Liver (tissue), 9 donors: ENCODE results near the gene CREB3L1. TPM values are rescaled to one million over a fixed set of nuclear protein-coding genes. Genes with fewer than 3 reads are reported as not detected.

Source experiments
- DNase-seq: peaks from one replicate; pipeline ENCODE4 v3.0.0-alpha.2; 2017; ENCODE audit warnings: low spot score
- H3K27ac ChIP-seq, 2 donors: one replicate each; pipeline ENCODE4 v1.7.0; 2013; ENCODE audit warnings: inconsistent platforms in 2 of 2, low read length in 2 of 2, control low read depth in 1 of 2, low read depth in 1 of 2, mild to moderate bottlenecking in 1 of 2
- H3K27me3 ChIP-seq, 4 donors: one replicate each; pipeline versions ENCODE4 v1.6.1 to v1.7.0; 2013; ENCODE audit warnings: low read length in 3 of 4, inconsistent platforms in 1 of 4, mild to moderate bottlenecking in 1 of 4, moderate library complexity in 1 of 4; ENCODE audit not compliant: control insufficient read depth in 4 of 4, insufficient read depth in 4 of 4
- H3K36me3 ChIP-seq, 4 donors: one replicate each; pipeline versions ENCODE4 v1.6.1 to v1.7.0; 2013; ENCODE audit warnings: low read length in 3 of 4, mild to moderate bottlenecking in 3 of 4, low read depth in 1 of 4, moderate library complexity in 1 of 4; ENCODE audit not compliant: control insufficient read depth in 4 of 4, insufficient read depth in 3 of 4
- H3K4me1 ChIP-seq, 4 donors: one replicate each; pipeline versions ENCODE4 v1.6.1 to v1.7.0; 2013; ENCODE audit warnings: low read length in 3 of 4, mild to moderate bottlenecking in 3 of 4, moderate library complexity in 1 of 4; ENCODE audit not compliant: control insufficient read depth in 4 of 4, insufficient read depth in 4 of 4
- H3K4me3 ChIP-seq, 3 donors: one replicate each; pipeline versions ENCODE4 v1.6.1 to v1.7.0; 2013; ENCODE audit warnings: low read length in 3 of 3, control low read depth in 1 of 3, low read depth in 1 of 3, mild to moderate bottlenecking in 1 of 3
- H3K9ac ChIP-seq, 2 donors: one replicate each; pipeline ENCODE4 v1.7.0; 2013; ENCODE audit warnings: low read length in 2 of 2, mild to moderate bottlenecking in 2 of 2, moderate library complexity in 2 of 2, control low read depth in 1 of 2, low read depth in 1 of 2
- H3K9me3 ChIP-seq, 4 donors: one replicate each; pipeline versions ENCODE4 v1.6.1 to v1.7.0; 2013; ENCODE audit warnings: low read length in 3 of 4; ENCODE audit not compliant: control insufficient read depth in 4 of 4
- ATF3 ChIP-seq: IDR thresholded peaks from 2 replicates; pipeline ENCODE4 v1.6.1; 2016; ENCODE audit warnings: antibody characterized with exemption
- CTCF ChIP-seq: fragments of 150-350 bp; IDR thresholded peaks from 2 replicates; pipeline ENCODE4 v1.5.1; 2017; ENCODE audit warnings: improper control_type of control experiment, low read depth, low read length; ENCODE audit not compliant: missing input control
- EGR1 ChIP-seq, 2 donors: IDR thresholded peaks; 2 replicates each; pipeline ENCODE4 v1.6.1; 2016 to 2018; ENCODE audit warnings: antibody characterized with exemption in 2 of 2, low read depth in 2 of 2
- FOXA1 ChIP-seq: IDR thresholded peaks from 2 replicates; pipeline ENCODE4 v1.6.1; 2016; ENCODE audit warnings: antibody characterized with exemption
- FOXA2 ChIP-seq: IDR thresholded peaks from 2 replicates; pipeline ENCODE4 v1.6.1; 2016; ENCODE audit warnings: antibody characterized with exemption
- GABPA ChIP-seq, 2 donors: IDR thresholded peaks in 1 of 2; conservative IDR thresholded peaks in 1 of 2; 2 replicates each; pipeline ENCODE4 v1.6.1; 2016; ENCODE audit warnings: antibody characterized with exemption in 2 of 2, mild to moderate bottlenecking in 1 of 2, moderate library complexity in 1 of 2
- HNF4A ChIP-seq, 2 donors: conservative IDR thresholded peaks; 2 replicates each; pipeline ENCODE4 v1.6.1; 2016; ENCODE audit warnings: antibody characterized with exemption in 2 of 2, mild to moderate bottlenecking in 2 of 2
- HNF4G ChIP-seq: IDR thresholded peaks from 2 replicates; pipeline ENCODE4 v1.6.1; 2016; ENCODE audit warnings: antibody characterized with exemption
- JUND ChIP-seq, 2 donors: IDR thresholded peaks; 2 replicates each; pipeline ENCODE4 v1.6.1; 2016; ENCODE audit warnings: antibody characterized with exemption in 2 of 2
- NR2F2 ChIP-seq: IDR thresholded peaks from 2 replicates; pipeline ENCODE4 v1.6.1; 2016; ENCODE audit warnings: antibody characterized with exemption
- RAD21 ChIP-seq, 2 donors: IDR thresholded peaks; 2 replicates each; pipeline ENCODE4 v1.6.1; 2016; ENCODE audit warnings: antibody characterized with exemption in 2 of 2, mild to moderate bottlenecking in 2 of 2
- RXRA ChIP-seq, 2 donors: IDR thresholded peaks; 2 replicates each; pipeline ENCODE4 v1.6.1; 2017 to 2018; ENCODE audit warnings: antibody characterized with exemption in 2 of 2, mild to moderate bottlenecking in 1 of 2
- SP1 ChIP-seq: IDR thresholded peaks from 2 replicates; pipeline ENCODE4 v1.6.1; 2018; ENCODE audit warnings: antibody characterized with exemption, mild to moderate bottlenecking
- TAF1 ChIP-seq: conservative IDR thresholded peaks from 2 replicates; pipeline ENCODE4 v1.6.1; 2016; ENCODE audit warnings: antibody characterized with exemption, mild to moderate bottlenecking
- YY1 ChIP-seq: IDR thresholded peaks from 2 replicates; pipeline ENCODE4 v1.6.1; 2016; ENCODE audit warnings: antibody characterized with exemption, mild to moderate bottlenecking
- ZBTB33 ChIP-seq: IDR thresholded peaks from 2 replicates; pipeline ENCODE4 v1.6.1; 2016; ENCODE audit warnings: antibody characterized with exemption
- WGBS: extraction: QIAGEN DNeasy Blood & Tissue Kit; methylation state at CpG from one replicate; pipeline ENCODE4 v1.1.7; 2013; 5-methylcytosine and 5-hydroxymethylcytosine counted together
- polyA plus RNA-seq, 2 donors: library from polyadenylated mRNA; stranded (reverse) in 1 of 2; unstranded in 1 of 2; fragments of 200-250 nt in 1 of 2; fragments of >200 nt in 1 of 2; fragmentation: Nextera tagmentation in 1 of 2; extraction: Ambion mirVana in 1 of 2; gene quantifications; one replicate each; pipeline versions ENCODE4 v1.2.1 to v1.2.3, GENCODE V29; 2013 to 2015
- total RNA-seq, 2 donors: library from RNA; depleted of rRNA; stranded (reverse); fragments of >200 nt; gene quantifications; one replicate each; pipeline ENCODE4 v1.2.3, GENCODE V29; 2014
- TF ChIP-seq, protein P1 (sequence below): IDR thresholded peaks from 2 replicates; pipeline ENCODE4 v1.6.1; 2016; ENCODE audit warnings: antibody characterized with exemption
- TF ChIP-seq, protein P2 (sequence below): IDR thresholded peaks from 2 replicates; pipeline ENCODE4 v1.6.1; 2016; ENCODE audit warnings: antibody characterized with exemption, mild to moderate bottlenecking
- donor health status: healthy.
- donor health status: healthy.
- donor health status: healthy.
- donor health status: healthy.
- donor health status: healthy.

CREB3L1 gene
- total and polyA plus RNA-seq, 4 donors, result 0.14 to 1.3 (median 0.33) TPM

- Histone ChIP-seq H3K9ac (no peak overlapping the region), H3K4me3 (no peak overlapping the region), H3K9me3 (no peaks in the 10 kb centered on the region), H3K36me3 (no peaks in the 10 kb centered on the region), H3K4me1 (peaks cover 0 to 11% (median 2%) of the 10 kb centered on the region in 4 donors), H3K27ac (no peak overlapping the region), H3K27me3 (no peaks in the 10 kb centered on the region)
- TF ChIP-seq SP1 (peak; percentile 28), FOXA2 (no peak), HNF4G (no peak), CTCF (no peak), TAF1 (no peak), YY1 (peak; percentile 31), ATF3 (no peak)
- TF ChIP-seq, protein P1, sequence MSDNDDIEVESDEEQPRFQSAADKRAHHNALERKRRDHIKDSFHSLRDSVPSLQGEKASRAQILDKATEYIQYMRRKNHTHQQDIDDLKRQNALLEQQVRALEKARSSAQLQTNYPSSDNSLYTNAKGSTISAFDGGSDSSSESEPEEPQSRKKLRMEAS, result no peak
- DNase-seq, result no peak
- 67% methylated on average over 5 of the region's 5 CpGs for WGBS
Measured at GRCh38 chr11:46342239-46342638, 64.8 kb downstream of the CREB3L1 start.

DNA sequence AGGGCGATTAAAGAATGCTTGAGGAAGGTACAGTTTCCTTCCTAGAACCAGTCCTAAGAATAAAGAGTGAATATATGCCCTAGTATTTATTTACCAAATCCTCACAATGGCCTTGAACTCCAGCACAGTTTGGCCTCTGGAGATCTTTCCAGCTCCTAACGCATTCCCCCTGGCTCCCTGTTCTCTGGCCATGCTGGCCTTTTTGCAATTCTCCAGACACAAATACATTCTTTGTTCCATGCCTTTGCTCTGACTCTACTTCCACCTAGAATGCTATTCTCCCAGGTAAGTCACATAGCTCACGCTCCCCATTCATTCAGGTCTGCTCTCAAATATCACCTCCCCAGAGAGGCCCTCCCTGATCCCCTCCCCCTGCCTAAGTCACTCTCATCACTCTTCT is 66.1 kb downstream of the CREB3L1 start:
- Histone ChIP-seq H3K9me3 (no peaks in the 10 kb centered on the region), H3K4me3 (no peak overlapping the region), H3K27ac (no peak overlapping the region), H3K36me3 (no peaks in the 10 kb centered on the region), H3K9ac (no peak overlapping the region), H3K27me3 (no peaks in the 10 kb centered on the region), H3K4me1 (peaks cover 0 to 18% (median 8%) of the 10 kb centered on the region in 4 donors)
- WGBS, result 73% methylated on average over 3 of the region's 3 CpGs
- TF ChIP-seq GABPA (IDR thresholded peaks at IDR 0.05 in 1 of 2, conservative IDR thresholded peaks at IDR 0.05 in 1 of 2) (no peak), HNF4G (no peak), JUND (IDR thresholded peaks at IDR 0.05) (no peak), FOXA1 (no peak), NR2F2 (no peak), HNF4A (conservative IDR thresholded peaks at IDR 0.05) (no peak), ATF3 (no peak), YY1 (no peak), FOXA2 (no peak), SP1 (no peak), ZBTB33 (no peak), TAF1 (no peak), CTCF (no peak), RXRA (IDR thresholded peaks at IDR 0.05) (no peak), EGR1 (IDR thresholded peaks at IDR 0.05; ENCODE audit: low read depth in 2 of 2) (no peak), RAD21 (IDR thresholded peaks at IDR 0.05) (no peak)
- TF ChIP-seq, protein P2, sequence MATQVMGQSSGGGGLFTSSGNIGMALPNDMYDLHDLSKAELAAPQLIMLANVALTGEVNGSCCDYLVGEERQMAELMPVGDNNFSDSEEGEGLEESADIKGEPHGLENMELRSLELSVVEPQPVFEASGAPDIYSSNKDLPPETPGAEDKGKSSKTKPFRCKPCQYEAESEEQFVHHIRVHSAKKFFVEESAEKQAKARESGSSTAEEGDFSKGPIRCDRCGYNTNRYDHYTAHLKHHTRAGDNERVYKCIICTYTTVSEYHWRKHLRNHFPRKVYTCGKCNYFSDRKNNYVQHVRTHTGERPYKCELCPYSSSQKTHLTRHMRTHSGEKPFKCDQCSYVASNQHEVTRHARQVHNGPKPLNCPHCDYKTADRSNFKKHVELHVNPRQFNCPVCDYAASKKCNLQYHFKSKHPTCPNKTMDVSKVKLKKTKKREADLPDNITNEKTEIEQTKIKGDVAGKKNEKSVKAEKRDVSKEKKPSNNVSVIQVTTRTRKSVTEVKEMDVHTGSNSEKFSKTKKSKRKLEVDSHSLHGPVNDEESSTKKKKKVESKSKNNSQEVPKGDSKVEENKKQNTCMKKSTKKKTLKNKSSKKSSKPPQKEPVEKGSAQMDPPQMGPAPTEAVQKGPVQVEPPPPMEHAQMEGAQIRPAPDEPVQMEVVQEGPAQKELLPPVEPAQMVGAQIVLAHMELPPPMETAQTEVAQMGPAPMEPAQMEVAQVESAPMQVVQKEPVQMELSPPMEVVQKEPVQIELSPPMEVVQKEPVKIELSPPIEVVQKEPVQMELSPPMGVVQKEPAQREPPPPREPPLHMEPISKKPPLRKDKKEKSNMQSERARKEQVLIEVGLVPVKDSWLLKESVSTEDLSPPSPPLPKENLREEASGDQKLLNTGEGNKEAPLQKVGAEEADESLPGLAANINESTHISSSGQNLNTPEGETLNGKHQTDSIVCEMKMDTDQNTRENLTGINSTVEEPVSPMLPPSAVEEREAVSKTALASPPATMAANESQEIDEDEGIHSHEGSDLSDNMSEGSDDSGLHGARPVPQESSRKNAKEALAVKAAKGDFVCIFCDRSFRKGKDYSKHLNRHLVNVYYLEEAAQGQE, result no peak
- TF ChIP-seq, protein P1, result no peak
- no peak for DNase-seq
